ENCODE results near the gene TMEM25.
A peak's percentile ranks its signal among the peaks of the same experiment; 100 is the strongest.

The TMEM25 gene

DNA sequence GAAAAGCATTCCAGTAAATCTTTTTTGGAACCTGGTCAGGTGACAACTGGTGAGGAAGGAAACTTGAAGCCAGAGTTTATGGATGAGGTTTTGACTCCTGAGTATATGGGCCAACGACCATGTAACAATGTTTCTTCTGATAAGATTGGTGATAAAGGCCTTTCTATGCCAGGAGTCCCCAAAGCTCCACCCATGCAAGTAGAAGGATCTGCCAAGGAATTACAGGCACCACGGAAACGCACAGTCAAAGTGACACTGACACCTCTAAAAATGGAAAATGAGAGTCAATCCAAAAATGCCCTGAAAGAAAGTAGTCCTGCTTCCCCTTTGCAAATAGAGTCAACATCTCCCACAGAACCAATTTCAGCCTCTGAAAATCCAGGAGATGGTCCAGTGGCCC lies 27.8 kb upstream of the TMEM25 start:
- no peak overlapping the region for H3K4me3 ChIP-seq (ENCODE audit: control insufficient read depth, low read depth, low read length)
- DNase-seq (ENCODE audit: low read depth): no peak
- TF ChIP-seq, protein P1, sequence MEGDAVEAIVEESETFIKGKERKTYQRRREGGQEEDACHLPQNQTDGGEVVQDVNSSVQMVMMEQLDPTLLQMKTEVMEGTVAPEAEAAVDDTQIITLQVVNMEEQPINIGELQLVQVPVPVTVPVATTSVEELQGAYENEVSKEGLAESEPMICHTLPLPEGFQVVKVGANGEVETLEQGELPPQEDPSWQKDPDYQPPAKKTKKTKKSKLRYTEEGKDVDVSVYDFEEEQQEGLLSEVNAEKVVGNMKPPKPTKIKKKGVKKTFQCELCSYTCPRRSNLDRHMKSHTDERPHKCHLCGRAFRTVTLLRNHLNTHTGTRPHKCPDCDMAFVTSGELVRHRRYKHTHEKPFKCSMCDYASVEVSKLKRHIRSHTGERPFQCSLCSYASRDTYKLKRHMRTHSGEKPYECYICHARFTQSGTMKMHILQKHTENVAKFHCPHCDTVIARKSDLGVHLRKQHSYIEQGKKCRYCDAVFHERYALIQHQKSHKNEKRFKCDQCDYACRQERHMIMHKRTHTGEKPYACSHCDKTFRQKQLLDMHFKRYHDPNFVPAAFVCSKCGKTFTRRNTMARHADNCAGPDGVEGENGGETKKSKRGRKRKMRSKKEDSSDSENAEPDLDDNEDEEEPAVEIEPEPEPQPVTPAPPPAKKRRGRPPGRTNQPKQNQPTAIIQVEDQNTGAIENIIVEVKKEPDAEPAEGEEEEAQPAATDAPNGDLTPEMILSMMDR (conservative IDR thresholded peaks at IDR 0.05; ENCODE audit: control insufficient read depth, insufficient read depth, low read depth, low read length): no peak

DNA sequence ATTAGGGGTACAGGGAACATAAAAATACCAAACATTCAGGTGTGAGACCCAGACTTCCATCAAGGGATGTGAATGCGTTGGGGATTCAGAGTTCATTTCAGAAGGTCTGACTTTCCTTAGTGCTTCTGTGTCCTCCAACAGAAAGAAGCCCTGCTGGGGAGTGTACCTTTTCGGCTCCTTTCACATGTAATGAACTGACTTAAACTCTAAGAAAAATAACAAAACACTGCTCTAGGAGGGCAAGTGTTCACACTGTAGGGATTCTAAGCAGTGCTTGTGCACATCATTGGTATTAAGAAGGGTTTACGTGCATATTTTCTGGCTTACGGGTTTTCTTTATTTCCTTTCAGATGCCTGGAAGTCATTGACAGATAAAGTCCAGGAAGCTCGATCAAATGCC lies 19.4 kb upstream of the TMEM25 start:
- H3K4me3 ChIP-seq (ENCODE audit: control insufficient read depth, low read depth, low read length): no peak overlapping the region
- DNase-seq (ENCODE audit: low read depth): no peak
- TF ChIP-seq, protein P1 (conservative IDR thresholded peaks at IDR 0.05; ENCODE audit: control insufficient read depth, insufficient read depth, low read depth, low read length): no peak

DNA sequence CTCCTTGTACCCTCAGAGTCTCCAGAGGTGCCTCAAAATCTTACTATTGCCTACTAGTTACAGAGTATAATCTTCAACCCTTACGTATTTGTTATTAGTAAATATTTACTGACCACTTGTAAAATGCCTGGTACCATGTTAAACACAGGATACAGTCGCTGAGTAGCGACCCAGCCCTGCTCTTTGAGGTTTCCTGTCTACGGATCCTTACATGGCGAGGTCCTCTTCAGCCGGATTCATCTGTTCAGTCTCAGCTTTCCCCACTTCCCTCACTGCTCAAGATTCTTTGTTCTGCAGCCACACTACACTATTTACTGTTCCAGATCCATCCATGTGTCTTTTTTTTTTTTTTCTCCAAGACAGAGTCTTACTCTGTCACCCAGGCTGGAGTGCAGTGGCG lies 16.9 kb upstream of the TMEM25 start:
- TF ChIP-seq, protein P1 (conservative IDR thresholded peaks at IDR 0.05; ENCODE audit: control insufficient read depth, insufficient read depth, low read depth, low read length): no peak
- no peak overlapping the region for H3K4me3 ChIP-seq (ENCODE audit: control insufficient read depth, low read depth, low read length)
- DNase-seq (ENCODE audit: low read depth): no peak

DNA sequence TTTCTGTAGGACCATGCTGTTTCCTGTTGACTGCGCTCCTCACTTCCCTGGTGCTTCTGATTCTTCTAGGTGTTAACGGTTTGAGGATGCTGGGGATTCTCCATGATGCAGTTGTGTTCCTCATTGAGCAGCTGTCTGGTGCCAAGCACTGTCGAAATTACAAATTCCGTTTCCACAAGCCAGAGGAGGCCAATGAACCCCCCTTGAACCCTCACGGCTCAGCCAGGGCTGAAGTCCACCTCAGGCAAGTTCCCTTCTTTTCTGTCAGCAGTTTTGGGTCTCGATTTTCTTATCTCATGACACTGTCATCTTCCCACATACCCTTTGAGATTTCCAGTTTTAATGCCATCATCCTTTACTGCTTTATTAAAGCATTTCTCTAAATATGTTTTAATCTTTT lies 11.4 kb upstream of the TMEM25 start:
- H3K4me3 ChIP-seq (ENCODE audit: control insufficient read depth, low read depth, low read length): no peak overlapping the region
- TF ChIP-seq, protein P1 (conservative IDR thresholded peaks at IDR 0.05; ENCODE audit: control insufficient read depth, insufficient read depth, low read depth, low read length): no peak
- DNase-seq (ENCODE audit: low read depth): no peak

DNA sequence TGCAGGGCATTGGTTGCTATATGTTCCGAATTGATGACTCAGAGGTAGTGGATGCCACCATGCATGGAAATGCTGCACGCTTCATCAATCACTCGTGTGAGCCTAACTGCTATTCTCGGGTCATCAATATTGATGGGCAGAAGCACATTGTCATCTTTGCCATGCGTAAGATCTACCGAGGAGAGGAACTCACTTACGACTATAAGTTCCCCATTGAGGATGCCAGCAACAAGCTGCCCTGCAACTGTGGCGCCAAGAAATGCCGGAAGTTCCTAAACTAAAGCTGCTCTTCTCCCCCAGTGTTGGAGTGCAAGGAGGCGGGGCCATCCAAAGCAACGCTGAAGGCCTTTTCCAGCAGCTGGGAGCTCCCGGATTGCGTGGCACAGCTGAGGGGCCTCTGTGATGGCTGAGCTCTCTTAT lies 9.1 kb upstream of the TMEM25 start:
- H3K4me3 ChIP-seq (ENCODE audit: control insufficient read depth, low read depth, low read length): no peak overlapping the region
- no peak for DNase-seq (ENCODE audit: low read depth)
- TF ChIP-seq, protein P1 (conservative IDR thresholded peaks at IDR 0.05; ENCODE audit: control insufficient read depth, insufficient read depth, low read depth, low read length): no peak

DNA sequence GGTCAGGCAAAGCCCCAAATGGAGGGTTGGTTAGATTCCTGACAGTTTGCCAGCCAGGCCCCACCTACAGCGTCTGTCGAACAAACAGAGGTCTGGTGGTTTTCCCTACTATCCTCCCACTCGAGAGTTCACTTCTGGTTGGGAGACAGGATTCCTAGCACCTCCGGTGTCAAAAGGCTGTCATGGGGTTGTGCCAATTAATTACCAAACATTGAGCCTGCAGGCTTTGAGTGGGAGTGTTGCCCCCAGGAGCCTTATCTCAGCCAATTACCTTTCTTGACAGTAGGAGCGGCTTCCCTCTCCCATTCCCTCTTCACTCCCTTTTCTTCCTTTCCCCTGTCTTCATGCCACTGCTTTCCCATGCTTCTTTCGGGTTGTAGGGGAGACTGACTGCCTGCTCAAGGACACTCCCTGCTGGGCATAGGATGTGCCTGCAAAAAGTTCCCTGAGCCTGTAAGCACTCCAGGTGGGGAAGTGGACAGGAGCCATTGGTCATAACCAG lies 8.4 kb upstream of the TMEM25 start:
- peak; percentile 36 for DNase-seq (ENCODE audit: low read depth)

More for the DNA sequence above, 8.4 kb upstream of the TMEM25 start:
- no peak overlapping the region for H3K4me3 ChIP-seq (ENCODE audit: control insufficient read depth, low read depth, low read length)
- TF ChIP-seq, protein P1 (conservative IDR thresholded peaks at IDR 0.05; ENCODE audit: control insufficient read depth, insufficient read depth, low read depth, low read length): peak; percentile 53

Data from fibroblast of mammary gland (primary cell).